Skeletal muscle cell (primary cell): ENCODE data around the gene XIRP1.
"Not testable (repeated sequence)": the region's sequence is repeated elsewhere in the genome, so short reads cannot be mapped to it uniquely, and the experiment has no call there.

ENCODE experiments used
- DNase-seq: peaks from one replicate; pipeline ENCODE4 v3.0.0-alpha.2; 2010; ENCODE audit warnings: low read depth
- H3K4me3 ChIP-seq: 2 replicates; pipeline ENCODE4 v1.5.1; 2011; ENCODE audit warnings: low read depth, mild to moderate bottlenecking, control low read depth, low read length, moderate library complexity

The XIRP1 gene, protein sequence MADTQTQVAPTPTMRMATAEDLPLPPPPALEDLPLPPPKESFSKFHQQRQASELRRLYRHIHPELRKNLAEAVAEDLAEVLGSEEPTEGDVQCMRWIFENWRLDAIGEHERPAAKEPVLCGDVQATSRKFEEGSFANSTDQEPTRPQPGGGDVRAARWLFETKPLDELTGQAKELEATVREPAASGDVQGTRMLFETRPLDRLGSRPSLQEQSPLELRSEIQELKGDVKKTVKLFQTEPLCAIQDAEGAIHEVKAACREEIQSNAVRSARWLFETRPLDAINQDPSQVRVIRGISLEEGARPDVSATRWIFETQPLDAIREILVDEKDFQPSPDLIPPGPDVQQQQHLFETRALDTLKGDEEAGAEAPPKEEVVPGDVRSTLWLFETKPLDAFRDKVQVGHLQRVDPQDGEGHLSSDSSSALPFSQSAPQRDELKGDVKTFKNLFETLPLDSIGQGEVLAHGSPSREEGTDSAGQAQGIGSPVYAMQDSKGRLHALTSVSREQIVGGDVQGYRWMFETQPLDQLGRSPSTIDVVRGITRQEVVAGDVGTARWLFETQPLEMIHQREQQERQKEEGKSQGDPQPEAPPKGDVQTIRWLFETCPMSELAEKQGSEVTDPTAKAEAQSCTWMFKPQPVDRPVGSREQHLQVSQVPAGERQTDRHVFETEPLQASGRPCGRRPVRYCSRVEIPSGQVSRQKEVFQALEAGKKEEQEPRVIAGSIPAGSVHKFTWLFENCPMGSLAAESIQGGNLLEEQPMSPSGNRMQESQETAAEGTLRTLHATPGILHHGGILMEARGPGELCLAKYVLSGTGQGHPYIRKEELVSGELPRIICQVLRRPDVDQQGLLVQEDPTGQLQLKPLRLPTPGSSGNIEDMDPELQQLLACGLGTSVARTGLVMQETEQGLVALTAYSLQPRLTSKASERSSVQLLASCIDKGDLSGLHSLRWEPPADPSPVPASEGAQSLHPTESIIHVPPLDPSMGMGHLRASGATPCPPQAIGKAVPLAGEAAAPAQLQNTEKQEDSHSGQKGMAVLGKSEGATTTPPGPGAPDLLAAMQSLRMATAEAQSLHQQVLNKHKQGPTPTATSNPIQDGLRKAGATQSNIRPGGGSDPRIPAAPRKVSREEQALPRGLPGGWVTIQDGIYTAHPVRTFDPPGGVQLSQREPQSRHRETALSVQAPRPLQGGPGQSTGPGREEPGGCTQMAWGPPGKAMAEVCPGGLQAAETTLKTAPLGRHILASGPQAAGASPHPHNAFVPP (N-terminal part only)

GRCh38 chr3:39192490-39193092 lies at the start of gene XIRP1:
Gene XIRP1 (minus strand): TSS chr3:39192595. CDS start chr3:39189445, 3,150 bp downstream.
- peak within 1 kb of the TSS; percentile 12 for H3K4me3 ChIP-seq
- DNase-seq = no peak

DNA sequence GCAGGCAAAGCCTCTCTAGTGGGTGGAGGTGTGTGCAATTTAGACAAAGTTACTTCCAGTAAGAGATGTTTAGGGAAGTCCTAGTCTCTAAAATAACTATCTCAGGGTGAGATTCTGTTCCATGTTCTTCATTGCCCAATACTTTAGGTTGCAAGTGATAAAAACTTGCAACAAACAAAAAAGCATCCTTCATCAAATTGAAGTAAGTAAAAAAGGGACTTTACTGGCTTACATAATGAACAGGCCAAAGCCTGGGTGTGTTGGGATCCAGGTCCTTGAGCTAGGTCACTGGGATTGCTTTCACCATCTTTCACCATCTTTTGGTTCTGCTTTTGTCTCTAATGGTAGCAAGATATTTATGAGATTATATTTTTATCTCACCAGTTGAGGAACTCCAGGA lies 49.2 kb upstream of the XIRP1 start:
- DNase-seq = no peak
- no peak overlapping the region for H3K4me3 ChIP-seq

- no peak for DNase-seq
- no peak overlapping the region for H3K4me3 ChIP-seq
These were observed 44.6 kb upstream of the XIRP1 start for GRCh38 chr3:39237027-39237426.

DNA sequence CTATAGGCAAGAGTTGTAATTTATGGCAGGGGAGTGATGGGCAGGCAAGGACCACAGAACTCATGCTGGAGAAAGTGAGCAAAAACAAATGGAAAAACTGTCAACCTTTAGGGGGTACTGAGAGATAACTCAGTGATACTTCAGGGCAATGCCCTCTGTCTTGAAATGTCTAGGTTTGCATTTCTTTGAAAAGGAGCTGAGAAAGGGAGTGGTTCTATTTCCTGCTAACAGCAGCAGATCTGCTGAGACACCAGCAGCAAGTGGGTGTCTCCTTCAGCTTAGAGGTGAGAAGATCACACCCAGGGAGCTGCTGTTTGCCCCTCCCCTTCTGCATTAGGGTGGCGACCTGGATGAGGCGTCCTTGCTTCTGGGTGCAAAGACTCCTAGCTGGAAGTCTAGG lies 42.3 kb upstream of the XIRP1 start:
- H3K4me3 ChIP-seq = no peak overlapping the region
- DNase-seq = no peak

- no peak overlapping the region for H3K4me3 ChIP-seq
- no peak for DNase-seq
These were observed 40.5 kb upstream of the XIRP1 start for GRCh38 chr3:39232859-39233258.

- H3K4me3 ChIP-seq = no peak overlapping the region
- DNase-seq = no peak
These were observed 38.1 kb upstream of the XIRP1 start for GRCh38 chr3:39230453-39230852.

- no peak overlapping the region for H3K4me3 ChIP-seq
- no peak for DNase-seq
These were observed 36.1 kb upstream of the XIRP1 start for GRCh38 chr3:39228496-39228895.

DNA sequence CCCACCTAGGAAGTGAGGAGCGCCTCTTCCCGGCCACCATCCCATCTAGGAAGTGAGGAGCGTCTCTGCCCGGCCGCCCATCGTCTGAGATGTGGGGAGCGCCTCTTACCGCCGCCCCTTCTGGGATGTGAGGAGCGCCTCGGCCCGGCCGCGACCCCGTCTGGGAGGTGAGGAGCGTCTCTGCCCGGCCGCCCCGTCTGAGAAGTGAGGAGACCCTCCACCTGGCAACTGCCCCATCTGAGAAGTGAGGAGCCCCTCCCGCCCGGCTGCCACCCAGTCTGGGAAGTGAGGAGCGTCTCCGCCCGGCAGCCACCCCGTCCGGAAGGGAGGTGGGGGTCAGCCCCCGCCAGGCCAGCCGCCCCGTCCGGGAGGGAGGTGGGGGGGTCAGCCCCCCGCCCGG lies 35.2 kb upstream of the XIRP1 start:
- not testable (repeated sequence) for H3K4me3 ChIP-seq, DNase-seq

- no peak for DNase-seq
- no peak overlapping the region for H3K4me3 ChIP-seq
These were observed 33.8 kb upstream of the XIRP1 start for GRCh38 chr3:39226106-39226741.

- no peak for DNase-seq
- H3K4me3 ChIP-seq = no peak overlapping the region
These were observed 31.9 kb upstream of the XIRP1 start for GRCh38 chr3:39224288-39224687.

- DNase-seq = no peak
- H3K4me3 ChIP-seq = no peak overlapping the region
These were observed 30.5 kb upstream of the XIRP1 start for GRCh38 chr3:39222939-39223338.

DNA sequence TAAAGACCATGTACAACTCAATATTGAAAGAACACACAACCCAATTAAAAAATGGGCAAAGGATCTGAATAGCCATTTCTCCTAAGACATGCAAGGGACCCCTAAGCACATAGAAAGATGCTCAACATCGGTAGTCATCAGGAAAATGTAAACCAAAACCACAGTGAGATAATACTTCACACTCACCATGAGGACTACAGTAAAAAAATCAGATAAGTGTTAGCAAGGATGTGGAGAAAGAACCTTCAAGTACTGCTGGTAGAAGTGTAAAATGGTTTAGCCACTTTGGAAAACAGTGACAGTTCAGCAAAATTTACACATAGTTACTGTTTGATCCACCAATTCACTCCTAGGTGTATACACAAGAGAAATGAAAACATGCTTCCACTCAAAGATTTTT lies 30.1 kb upstream of the XIRP1 start:
- no peak for DNase-seq
- H3K4me3 ChIP-seq = no peak overlapping the region

- no peak for DNase-seq
- no peak overlapping the region for H3K4me3 ChIP-seq
These were observed 28.7 kb upstream of the XIRP1 start for GRCh38 chr3:39221141-39221530.

GRCh38 chr3:39220407-39221140 lies 28.2 kb upstream of the XIRP1 start:
- no peak for DNase-seq
- no peak overlapping the region for H3K4me3 ChIP-seq

- H3K4me3 ChIP-seq = no peak overlapping the region
- no peak for DNase-seq
These were observed 27.3 kb upstream of the XIRP1 start for GRCh38 chr3:39219702-39220101.

GRCh38 chr3:39216176-39216790 lies 23.9 kb upstream of the XIRP1 start:
- no peak for DNase-seq
- H3K4me3 ChIP-seq = no peak overlapping the region

- no peak for DNase-seq
- no peak overlapping the region for H3K4me3 ChIP-seq
These were observed 21.2 kb upstream of the XIRP1 start for GRCh38 chr3:39213613-39214012.

DNA sequence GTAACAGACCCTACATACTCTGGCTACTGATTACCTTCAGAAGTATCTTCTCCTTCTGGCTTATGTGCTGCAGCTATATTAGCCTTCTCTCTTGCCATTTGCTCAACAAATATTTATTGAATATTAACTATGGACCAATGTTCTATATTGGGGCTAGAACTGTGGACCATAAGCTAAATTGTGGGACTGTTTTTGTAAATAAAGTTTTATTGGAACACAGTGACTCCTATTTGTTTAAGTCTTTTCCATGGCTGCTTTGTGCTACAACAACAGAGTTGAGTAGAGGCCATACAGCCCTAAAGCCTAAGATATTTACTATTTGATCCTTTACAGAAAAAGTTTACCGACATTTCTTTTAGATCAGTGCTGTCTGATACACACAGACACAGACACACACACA lies 20.3 kb upstream of the XIRP1 start:
- H3K4me3 ChIP-seq = no peak overlapping the region
- no peak for DNase-seq
